Measurements from ENCODE around the gene CLCNKA.

- TF ChIP-seq EZH2 (IDR thresholded peaks at IDR 0.05; ENCODE audit: low read length), result no peak
- no peak for TF ChIP-seq CTCF (optimal IDR thresholded peaks at IDR 0.05 in 1 of 3, IDR thresholded peaks at IDR 0.05 in 1 of 3, conservative IDR thresholded peaks at IDR 0.05 in 1 of 3; ENCODE audit: extremely low read depth in 1 of 3, insufficient read depth in 2 of 3, low read length in 3 of 3)
Measured at GRCh38 chr1:16063921-16064320, 42.1 kb downstream of the CLCNKA start.
